Small intestine (tissue), 7 donors: Measurements from ENCODE around the gene ZBTB4. TPM values are rescaled to one million over a fixed set of nuclear protein-coding genes. Genes with fewer than 3 reads are reported as not detected.
A peak's percentile ranks its signal among the peaks of the same experiment; 100 is the strongest.

Source experiments
- DNase-seq, 2 donors: peaks; one replicate each; pipeline versions ENCODE4 v3.0.0 to v3.0.0-alpha.2; 2013
- FAIRE-seq: peaks from 2 replicates; lab custom pipeline; 2012; peaks lifted over from hg19 to GRCh38; lab: Jason Lieb, UNC
- H3K27ac ChIP-seq, 3 donors: one replicate each; pipeline ENCODE4 v1.5.1; 2013; ENCODE audit warnings: low read length in 2 of 3, mild to moderate bottlenecking in 2 of 3, control low read depth in 1 of 3, inconsistent platforms in 1 of 3, low read depth in 1 of 3, moderate library complexity in 1 of 3
- H3K27me3 ChIP-seq, 3 donors: one replicate each; pipeline ENCODE4 v1.6.1; 2013; ENCODE audit warnings: low read length in 3 of 3, inconsistent platforms in 1 of 3; ENCODE audit not compliant: control insufficient read depth in 3 of 3, insufficient read depth in 3 of 3
- H3K36me3 ChIP-seq, 3 donors: one replicate each; pipeline ENCODE4 v1.6.1; 2013; ENCODE audit warnings: low read length in 3 of 3, inconsistent platforms in 1 of 3, low read depth in 1 of 3, mild to moderate bottlenecking in 1 of 3, moderate library complexity in 1 of 3; ENCODE audit not compliant: control insufficient read depth in 3 of 3, insufficient read depth in 2 of 3
- H3K4me1 ChIP-seq, 3 donors: one replicate each; pipeline ENCODE4 v1.6.1; 2013; ENCODE audit warnings: low read length in 2 of 3, inconsistent platforms in 1 of 3, low read depth in 1 of 3, mild to moderate bottlenecking in 1 of 3, moderate library complexity in 1 of 3; ENCODE audit not compliant: control insufficient read depth in 3 of 3, insufficient read depth in 2 of 3
- H3K4me3 ChIP-seq, 3 donors: one replicate each; pipeline ENCODE4 v1.5.1; 2013; ENCODE audit warnings: low read length in 3 of 3, control low read depth in 1 of 3, inconsistent platforms in 1 of 3, low read depth in 1 of 3, mild to moderate bottlenecking in 1 of 3, moderate library complexity in 1 of 3
- H3K9me3 ChIP-seq, 2 donors: one replicate each; pipeline ENCODE4 v1.6.1; 2013; ENCODE audit warnings: low read depth in 1 of 2, low read length in 1 of 2; ENCODE audit not compliant: control insufficient read depth in 2 of 2, insufficient read depth in 1 of 2
- WGBS, 3 donors: extraction: QIAGEN DNeasy Blood & Tissue Kit; methylation state at CpG; one replicate each; pipeline ENCODE4 v1.1.7; 2013; 5-methylcytosine and 5-hydroxymethylcytosine counted together
- polyA plus RNA-seq, 4 donors: library from polyadenylated mRNA; stranded (reverse) in 3 of 4; unstranded in 1 of 4; fragments of 200-250 nt in 3 of 4; fragments of 120-200 nt in 1 of 4; gene quantifications; one replicate each; pipeline versions ENCODE4 v1.2.1 to v1.2.3, GENCODE V29; 2013
- donor health status: healthy with polysubstance abuse.
- donor health status: control.
- donor health status: control.
- donor health status: Bipolar disorder and iron deficiency.
- donor health status: healthy.

The ZBTB4 gene
- polyA plus RNA-seq, 4 donors = 7.6 to 76.4 (median 12.4) TPM

DNA sequence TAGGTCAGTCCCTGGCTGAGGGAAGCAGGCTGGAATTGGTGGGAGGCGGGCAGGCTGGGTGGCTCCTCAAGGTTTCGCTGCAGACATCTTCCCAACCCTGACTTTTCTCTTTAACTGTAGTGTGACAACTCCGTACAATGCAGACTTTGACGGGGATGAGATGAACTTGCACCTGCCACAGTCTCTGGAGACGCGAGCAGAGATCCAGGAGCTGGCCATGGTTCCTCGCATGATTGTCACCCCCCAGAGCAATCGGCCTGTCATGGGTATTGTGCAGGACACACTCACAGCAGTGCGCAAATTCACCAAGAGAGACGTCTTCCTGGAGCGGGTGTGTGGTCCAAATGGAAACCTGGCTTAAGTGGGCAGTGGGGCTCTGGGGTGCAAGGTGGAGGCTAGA lies 19.7 kb upstream of the ZBTB4 start:
- Histone ChIP-seq H3K4me1 (no peaks in the 10 kb centered on the region), H3K36me3 (peaks cover 31 to 90% (median 46%) of the 10 kb centered on the region in 3 donors), H3K27me3 (no peaks in the 10 kb centered on the region), H3K4me3 (no peak overlapping the region), H3K9me3 (no peaks in the 10 kb centered on the region), H3K27ac (no peak overlapping the region)
- FAIRE-seq = no peak
- DNase-seq = no peak
- 86 to 92% (median 88%) methylated on average over 11 of the region's 11 CpGs for WGBS, 3 donors

- H3K9me3 ChIP-seq = no peaks in the 10 kb centered on the region
- FAIRE-seq = no peak
- peaks cover 32 to 83% (median 33%) of the 10 kb centered on the region in 3 donors for H3K36me3 ChIP-seq
- no peaks in the 10 kb centered on the region for H3K27me3 ChIP-seq
- no peak overlapping the region for H3K27ac ChIP-seq
- peaks cover 0 to 5% (median 3%) of the 10 kb centered on the region in 3 donors for H3K4me1 ChIP-seq
- 91 to 96% (median 92%) methylated on average over 14 of the region's 14 CpGs for WGBS, 3 donors
- H3K4me3 ChIP-seq = no peak overlapping the region
- no peak for DNase-seq
Observed at GRCh38 chr17:7497636-7498035, 18.2 kb upstream of the ZBTB4 start.

DNA sequence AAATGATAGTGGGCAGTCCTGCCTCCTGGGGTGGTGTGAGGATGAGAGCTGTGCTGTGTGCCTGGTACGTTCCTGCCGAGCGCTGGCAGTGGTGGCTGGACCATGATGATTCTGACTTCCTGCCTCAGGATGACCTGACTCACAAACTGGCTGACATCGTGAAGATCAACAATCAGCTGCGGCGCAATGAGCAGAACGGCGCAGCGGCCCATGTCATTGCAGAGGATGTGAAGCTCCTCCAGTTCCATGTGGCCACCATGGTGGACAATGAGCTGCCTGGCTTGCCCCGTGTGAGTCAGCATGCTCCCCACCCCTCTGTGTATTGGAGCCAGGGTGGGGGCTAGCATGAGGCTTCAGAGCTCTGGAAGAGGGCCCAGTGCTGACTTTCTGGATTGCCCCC lies 17.8 kb upstream of the ZBTB4 start:
- 87 to 98% (median 93%) methylated on average over 10 of the region's 10 CpGs for WGBS, 3 donors
- FAIRE-seq = no peak
- peaks cover 29 to 83% (median 29%) of the 10 kb centered on the region in 3 donors for H3K36me3 ChIP-seq

DNA sequence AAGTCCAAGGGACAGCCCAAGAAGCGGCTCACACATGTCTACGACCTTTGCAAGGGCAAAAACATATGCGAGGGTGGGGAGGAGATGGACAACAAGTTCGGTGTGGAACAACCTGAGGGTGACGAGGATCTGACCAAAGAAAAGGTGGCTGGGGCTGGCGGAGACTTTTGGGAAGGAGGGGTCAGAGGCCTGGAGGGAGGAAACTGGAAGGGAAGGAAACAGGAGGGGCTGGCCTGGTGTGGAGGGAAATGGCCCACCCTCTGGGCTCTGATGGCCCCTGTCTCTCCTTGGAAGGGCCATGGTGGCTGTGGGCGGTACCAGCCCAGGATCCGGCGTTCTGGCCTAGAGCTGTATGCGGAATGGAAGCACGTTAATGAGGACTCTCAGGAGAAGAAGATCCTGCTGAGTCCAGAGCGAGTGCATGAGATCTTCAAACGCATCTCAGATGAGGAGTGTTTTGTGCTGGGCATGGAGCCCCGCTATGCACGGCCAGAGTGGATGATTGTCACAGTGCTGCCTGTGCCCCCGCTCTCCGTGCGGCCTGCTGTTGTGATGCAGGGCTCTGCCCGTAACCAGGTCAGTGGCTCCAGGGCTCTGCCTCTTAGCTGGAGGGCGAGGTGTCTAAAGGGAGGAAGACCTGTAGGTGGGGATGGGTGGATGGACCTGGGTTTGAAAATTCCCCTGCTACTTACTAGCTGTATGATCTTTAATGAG lies 17.2 kb upstream of the ZBTB4 start:
- peaks cover 23 to 80% (median 28%) of the 10 kb centered on the region in 3 donors for H3K36me3 ChIP-seq
- DNase-seq = no peak
- H3K4me3 ChIP-seq = no peak overlapping the region
- FAIRE-seq = no peak
- H3K4me1 ChIP-seq = peaks cover 4 to 9% (median 6%) of the 10 kb centered on the region in 3 donors
- H3K9me3 ChIP-seq = no peaks in the 10 kb centered on the region
- H3K27me3 ChIP-seq = no peaks in the 10 kb centered on the region
- H3K27ac ChIP-seq = no peak overlapping the region
- WGBS, 3 donors = 89 to 92% (median 91%) methylated on average over 20 of the region's 20 CpGs

More for the DNA sequence above, 17.8 kb upstream of the ZBTB4 start:
- Histone ChIP-seq H3K9me3 (no peaks in the 10 kb centered on the region), H3K4me1 (peaks cover under 1 to 7% (median 4%) of the 10 kb centered on the region in 3 donors), H3K4me3 (no peak overlapping the region), H3K27me3 (no peaks in the 10 kb centered on the region), H3K27ac (no peak overlapping the region)
- DNase-seq = no peak

- peaks cover 16 to 79% (median 21%) of the 10 kb centered on the region in 3 donors for H3K36me3 ChIP-seq
- no peak for FAIRE-seq
- no peaks in the 10 kb centered on the region for H3K27me3 ChIP-seq
- H3K4me1 ChIP-seq = peaks cover 4 to 9% (median 8%) of the 10 kb centered on the region in 3 donors
- no peaks in the 10 kb centered on the region for H3K9me3 ChIP-seq
- 89 to 95% (median 92%) methylated on average over 12 of the region's 12 CpGs for WGBS, 3 donors
- H3K4me3 ChIP-seq = no peak overlapping the region
- no peak for DNase-seq
- no peak overlapping the region for H3K27ac ChIP-seq
Observed at GRCh38 chr17:7495906-7496434, 16.5 kb upstream of the ZBTB4 start.

GRCh38 chr17:7493941-7494340 lies 14.5 kb upstream of the ZBTB4 start:
- Histone ChIP-seq H3K27ac (no peak overlapping the region), H3K9me3 (no peaks in the 10 kb centered on the region), H3K27me3 (no peaks in the 10 kb centered on the region), H3K36me3 (peaks cover 11 to 70% (median 19%) of the 10 kb centered on the region in 3 donors), H3K4me1 (peaks cover 5 to 19% (median 12%) of the 10 kb centered on the region in 3 donors), H3K4me3 (no peak overlapping the region)
- FAIRE-seq (no peak), DNase-seq (peak in 1 of 2 donors; percentile 79)
- 37 to 76% (median 44%) methylated on average over 3 of the region's 3 CpGs for WGBS, 3 donors

GRCh38 chr17:7491583-7491982 lies 12.2 kb upstream of the ZBTB4 start:
- H3K27ac ChIP-seq = peak overlapping the region in 2 of 3 donors; percentile 37 to 48
- no peaks in the 10 kb centered on the region for H3K27me3 ChIP-seq
- H3K36me3 ChIP-seq = peaks cover 6 to 57% (median 12%) of the 10 kb centered on the region in 3 donors
- peak; percentile 79 to 93 for DNase-seq
- peaks cover 10 to 31% (median 16%) of the 10 kb centered on the region in 3 donors for H3K4me1 ChIP-seq
- no peak for FAIRE-seq
- 83 to 97% (median 89%) methylated on average over 1 of the region's 1 CpG for WGBS, 3 donors
- H3K9me3 ChIP-seq = no peaks in the 10 kb centered on the region
- H3K4me3 ChIP-seq = no peak overlapping the region

DNA sequence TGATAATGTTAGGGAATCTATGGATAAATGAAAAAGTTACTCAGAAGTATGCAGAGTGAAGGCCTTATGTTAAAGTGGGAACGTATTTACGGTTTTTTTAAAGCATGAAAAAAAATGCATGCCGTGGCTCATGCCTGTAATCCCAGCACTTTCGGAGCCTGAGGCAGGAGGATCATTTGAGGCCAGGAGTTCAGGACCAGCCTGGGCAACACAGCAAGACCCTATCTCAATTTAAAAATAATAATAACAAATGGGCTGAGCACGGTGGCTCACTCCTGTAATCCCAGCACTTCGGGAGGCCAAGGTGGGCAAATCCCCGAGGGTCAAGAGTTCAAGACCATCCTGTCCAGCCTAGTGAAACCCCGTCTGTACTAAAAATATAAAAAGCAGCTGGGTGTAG lies 10.7 kb upstream of the ZBTB4 start:
- FAIRE-seq (no peak), DNase-seq (no peak)
- 70 to 80% (median 76%) methylated on average over 8 of the region's 8 CpGs for WGBS, 3 donors
- H3K4me1 ChIP-seq = peaks cover 10 to 40% (median 16%) of the 10 kb centered on the region in 3 donors
- H3K36me3 ChIP-seq = peaks cover 0 to 45% (median 8%) of the 10 kb centered on the region in 3 donors
- no peaks in the 10 kb centered on the region for H3K27me3 ChIP-seq
- H3K4me3 ChIP-seq = no peak overlapping the region
- no peaks in the 10 kb centered on the region for H3K9me3 ChIP-seq
- H3K27ac ChIP-seq = no peak overlapping the region
